HG02973 (cell line): ENCODE measurements around the gene ATP6V0C.

Experiments
- ATAC-seq: cut with Tn5 transposase; IDR thresholded peaks from one replicate; pipeline ENCODE4 v1.9.1; 2021; ENCODE audit warnings: moderate library complexity; ENCODE audit not compliant: unreplicated experiment

Gene ATP6V0C

DNA sequence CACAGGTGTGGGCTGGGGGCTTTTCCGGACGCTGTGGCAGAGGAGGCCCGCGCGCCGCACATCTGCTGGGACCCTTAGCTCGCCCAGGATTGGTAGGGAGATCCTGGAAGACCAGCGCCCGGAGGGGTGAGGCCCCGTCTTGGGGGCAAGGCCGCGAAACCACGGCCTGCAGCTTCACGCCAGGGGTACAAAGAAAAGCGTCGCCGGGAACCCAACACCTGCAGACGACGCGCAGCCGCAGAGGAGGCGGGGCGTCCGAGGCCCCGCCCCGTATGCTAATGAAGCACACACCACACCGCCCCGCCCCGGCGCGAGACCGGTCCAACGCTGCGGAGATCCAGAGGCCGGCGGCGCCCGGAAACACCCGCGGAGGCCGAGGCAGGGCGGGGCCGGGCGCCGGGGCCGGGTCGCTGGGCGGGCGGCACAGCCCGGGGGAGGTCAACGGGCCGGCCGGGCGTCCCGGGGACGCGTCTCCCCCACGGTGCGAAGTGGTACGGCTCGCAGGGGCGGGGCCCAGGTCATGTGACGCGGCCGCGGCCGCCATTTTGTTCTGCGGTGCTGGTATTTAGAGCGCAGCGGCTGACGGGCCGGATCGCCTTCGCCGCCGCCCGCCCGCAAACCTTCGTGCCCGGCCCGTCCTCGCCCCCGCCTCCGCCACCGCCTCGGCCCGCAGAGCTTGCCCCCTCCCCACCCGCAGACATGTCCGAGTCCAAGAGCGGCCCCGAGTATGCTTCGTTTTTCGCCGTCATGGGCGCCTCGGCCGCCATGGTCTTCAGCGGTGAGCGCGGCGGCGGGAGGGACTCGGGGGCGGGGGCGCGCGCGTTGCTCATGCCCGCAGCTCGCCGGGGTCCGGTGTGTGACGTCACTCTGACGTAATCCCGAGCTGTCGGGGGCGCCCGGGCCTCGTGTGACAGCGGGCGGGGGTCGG lies at the start of gene ATP6V0C:
Gene ATP6V0C (plus strand): TSS at position 548 of the 928 bp plus-strand sequence. CDS start 152 bp downstream, at position 700.
- ATAC-seq = peak; percentile 49

DNA sequence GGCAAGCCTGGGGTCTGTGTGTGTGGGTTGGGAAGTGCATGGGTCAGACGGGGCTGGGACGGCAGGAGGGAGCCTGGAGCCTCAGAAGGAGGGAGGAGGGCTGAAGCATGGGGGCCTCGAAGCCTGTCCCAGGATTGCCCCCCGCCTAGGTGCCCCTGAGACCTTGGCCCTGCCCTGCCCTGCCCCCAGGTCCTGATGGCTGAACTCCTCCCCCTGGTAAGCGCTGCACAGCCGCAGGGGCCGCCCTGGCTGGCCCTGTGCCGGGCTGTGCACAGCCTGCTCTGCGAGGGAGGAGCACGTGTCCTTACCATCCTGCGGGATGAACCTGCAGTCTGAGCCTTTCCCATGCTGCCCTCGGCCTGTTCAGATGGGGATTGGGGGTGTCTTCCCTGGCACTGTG lies 49.4 kb upstream of the ATP6V0C start:
- ATAC-seq = no peak

DNA sequence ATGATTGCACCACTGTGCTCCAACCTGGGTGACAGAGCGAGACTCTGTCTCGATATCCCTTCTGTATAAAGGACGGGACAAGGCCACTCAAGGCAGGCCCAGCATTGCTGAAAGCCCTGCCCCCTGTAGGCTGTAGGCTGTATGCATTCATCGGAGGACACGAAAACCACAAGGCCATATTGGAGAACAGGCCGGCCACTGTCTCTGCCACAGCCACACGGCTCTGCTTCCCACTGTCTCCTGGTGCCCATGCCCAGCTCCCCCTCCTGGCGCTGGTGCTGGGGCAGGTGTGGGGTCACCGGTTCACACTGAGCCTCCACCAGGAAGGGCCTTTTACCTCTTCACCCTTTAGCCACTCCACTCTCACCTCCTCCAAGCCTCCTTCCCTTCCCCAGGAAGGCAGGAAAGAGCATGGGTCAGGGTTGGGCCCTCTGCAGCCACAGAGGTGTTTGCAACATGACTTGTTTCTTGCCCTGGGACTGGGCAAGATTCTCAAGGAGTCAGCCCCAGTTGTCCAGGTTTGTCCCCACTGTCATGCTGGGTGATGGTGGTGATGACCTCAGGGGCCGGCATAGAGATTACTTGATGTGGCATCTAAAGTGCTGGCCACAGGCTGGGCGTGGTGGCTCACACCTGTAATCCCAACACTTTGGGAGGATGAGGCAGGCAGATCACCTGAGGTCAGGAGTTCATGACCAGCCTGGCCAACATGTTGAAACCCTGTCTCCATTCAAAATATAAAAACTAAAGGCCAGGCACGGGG lies 47.9 kb upstream of the ATP6V0C start:
- no peak for ATAC-seq

DNA sequence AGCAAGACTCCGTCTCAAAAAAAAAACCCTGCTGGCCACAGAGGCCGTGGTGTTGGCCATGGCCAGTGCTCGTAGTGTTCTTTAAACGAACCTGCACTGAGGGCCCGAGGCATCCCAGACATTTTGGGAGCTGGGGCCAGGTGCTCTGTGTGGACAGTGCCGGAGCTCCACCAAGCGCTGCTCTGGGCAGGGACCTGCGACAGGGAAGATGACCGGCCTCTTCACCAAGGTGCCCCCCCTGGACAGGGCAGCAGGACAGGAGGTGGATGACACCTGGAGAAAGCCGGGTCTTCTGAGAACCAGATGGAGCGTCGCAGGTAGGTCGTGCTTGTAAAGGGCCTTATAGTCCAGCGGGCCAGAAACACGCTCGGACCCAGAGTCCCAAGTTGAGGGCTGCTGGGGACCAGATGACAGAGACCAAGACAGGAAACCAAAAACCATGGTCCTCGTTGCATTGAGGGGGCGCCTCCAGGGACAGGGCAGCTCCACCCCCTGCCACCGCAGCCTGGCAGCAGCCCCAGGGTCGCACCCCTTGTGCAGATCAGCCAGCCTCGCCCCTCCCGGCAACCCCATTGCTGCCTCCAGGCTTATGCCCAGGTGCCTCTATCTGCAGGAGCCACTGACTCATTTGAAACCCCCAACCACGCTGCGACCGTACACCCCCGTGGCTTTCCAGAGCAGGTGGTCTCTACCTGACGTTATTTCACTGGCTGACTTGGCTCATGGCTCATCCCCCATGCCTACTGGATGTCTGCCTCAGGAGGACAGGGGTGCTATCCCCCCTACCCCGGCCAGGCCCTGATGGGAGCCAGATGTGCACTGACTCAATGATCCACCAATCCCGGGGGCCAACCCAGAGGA lies 46.9 kb upstream of the ATP6V0C start:
- no peak for ATAC-seq

DNA sequence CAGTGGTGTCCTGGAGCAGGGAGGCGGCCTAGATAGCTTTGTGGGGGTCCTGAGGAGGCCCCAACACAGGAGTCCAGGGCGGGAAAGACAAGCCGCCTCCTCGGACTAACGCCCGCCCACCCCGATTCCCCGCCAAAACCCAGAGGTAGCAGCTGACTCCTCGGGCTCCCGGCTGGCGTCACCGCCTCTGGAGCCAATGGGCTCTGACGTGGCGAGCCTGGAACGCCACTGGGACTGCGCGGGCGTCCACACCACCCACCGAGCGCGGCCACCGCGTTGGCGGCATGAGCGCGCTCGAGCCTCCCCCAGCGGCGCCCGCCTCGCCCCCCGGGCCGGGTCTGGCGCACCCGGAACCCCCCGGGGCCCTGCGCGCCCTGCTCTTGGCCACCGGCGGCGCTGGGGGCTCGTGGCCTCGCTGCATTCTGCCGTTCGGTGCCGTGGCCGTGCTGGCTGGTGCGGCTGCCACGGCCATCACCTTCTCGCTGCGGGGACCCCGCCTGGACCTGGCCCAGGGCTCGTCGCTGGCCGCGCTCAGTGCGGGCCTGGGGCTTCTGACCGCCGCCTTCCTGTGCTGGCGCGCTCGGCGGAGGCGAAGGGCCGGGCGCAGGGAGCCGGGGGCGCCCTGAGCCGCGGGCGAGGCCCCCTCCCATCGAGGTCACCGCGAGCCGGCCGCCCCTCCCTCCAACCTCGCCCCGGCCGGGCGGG lies 46.1 kb upstream of the ATP6V0C start:
- no peak for ATAC-seq

DNA sequence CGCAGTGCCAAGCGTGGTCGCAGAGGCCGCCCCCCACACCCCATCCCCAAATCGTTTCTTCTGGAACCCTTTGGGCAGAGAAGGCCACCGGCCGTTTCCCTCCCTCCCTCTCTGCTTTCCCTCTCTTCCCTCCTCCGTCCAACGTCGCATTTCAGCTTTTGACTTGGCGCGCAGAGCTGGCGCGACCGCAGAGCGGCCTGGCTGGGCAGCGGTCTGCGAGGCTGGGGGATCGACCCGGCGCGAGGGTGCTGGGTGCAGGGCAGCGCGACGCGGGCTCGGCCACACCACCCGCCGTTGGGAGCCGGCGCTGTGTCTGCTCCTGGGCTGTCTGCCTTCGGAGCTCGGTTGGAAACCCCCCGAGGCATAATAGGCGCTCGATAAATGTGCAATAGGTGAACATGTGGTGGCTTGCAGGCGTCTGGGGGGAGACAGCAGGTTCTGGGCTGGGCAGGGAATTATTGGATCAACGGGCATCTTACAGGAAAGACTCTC lies 45.5 kb upstream of the ATP6V0C start:
- ATAC-seq = no peak

DNA sequence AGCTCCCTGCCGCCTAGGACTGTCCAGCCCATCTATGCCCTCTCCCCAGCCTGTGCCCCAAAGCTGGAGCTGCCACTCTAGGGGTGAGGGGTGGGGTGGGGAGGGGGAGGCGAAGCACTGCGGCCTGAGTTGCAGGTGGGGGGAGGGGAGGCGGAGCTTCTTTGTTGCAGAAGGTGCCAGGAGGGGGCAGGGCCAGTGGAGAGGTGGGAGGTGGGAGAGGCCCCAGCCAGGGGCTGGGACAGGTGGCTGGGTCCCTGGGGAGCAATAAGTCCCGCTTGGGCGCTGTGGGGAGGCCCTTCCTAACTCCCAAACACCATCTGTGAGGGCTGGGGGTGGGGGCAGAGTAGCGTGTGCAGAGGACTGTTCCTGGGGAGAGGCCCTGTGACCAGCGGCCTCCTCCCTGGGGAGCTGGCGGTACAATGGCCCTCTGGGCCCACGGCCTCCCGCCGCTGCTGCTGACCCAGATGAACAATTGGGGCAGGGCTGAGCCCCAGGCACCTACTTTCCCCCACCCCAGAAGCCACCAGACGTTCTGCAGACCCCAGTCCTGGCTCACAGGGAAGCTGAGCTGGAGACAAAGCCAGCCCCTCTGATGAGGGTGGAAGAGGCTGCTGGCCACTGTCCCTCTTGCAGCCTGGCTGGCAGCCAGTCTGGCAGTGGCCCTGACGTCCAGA lies 44.9 kb upstream of the ATP6V0C start:
- ATAC-seq = no peak

DNA sequence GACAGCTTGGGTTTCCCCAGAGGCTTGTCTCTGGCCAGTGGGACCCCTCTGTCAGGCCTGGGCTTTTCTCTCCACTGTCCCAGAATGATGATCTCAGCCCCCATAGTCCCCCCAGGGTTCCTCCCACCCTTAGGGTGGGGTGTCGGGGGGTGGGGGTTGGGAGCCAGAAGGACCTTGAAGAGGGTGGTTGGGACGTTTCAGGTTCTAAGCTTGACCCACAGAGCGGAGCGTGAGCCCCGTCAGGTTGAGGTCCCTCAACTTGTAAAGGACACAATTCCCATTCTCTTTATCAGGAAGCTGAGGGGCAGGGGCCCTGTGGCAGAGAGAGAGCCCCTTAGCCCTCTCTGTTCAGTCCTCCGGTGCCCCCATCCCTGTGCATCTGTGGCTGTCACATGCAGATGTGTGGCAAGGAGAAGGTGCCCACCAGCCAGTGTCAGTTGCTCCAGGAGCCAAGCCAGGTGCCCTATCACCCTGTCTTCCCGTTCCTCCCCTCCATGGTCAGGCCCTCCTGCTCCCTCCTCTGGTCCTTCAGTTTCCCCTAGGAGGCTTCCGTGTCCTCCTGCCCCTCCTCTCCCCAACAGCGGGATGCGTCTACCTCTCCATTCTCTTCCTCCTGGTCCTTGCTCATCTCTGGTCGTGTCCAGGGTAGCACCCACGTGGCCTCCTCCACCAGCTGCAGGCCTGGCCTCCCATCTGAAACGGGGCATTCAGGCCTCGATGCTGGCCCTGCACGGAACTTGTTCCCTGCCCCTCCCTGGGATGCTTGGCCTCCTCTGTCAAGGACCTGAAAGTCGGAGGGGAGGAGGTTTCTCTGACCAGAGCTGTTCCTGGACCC lies 44.1 kb upstream of the ATP6V0C start:
- ATAC-seq = no peak

DNA sequence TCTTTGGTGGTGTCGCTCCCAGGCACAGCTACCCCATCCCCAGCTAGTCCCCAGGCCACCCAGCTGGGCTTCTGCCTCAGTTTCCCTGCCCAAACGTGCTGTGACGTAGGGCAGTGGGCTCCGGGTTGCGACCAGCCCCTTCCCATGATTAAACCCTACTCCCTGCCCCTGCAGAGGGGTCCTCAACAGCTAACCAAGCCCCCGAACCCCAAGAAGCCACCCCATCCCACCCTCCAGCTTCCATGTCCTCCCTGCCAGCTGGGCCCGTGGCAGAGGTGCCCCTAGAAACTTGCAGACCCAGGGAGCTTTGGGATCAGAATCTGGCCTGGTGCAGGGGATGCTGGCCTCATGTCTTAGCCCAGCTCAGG lies 43.5 kb upstream of the ATP6V0C start:
- no peak for ATAC-seq

DNA sequence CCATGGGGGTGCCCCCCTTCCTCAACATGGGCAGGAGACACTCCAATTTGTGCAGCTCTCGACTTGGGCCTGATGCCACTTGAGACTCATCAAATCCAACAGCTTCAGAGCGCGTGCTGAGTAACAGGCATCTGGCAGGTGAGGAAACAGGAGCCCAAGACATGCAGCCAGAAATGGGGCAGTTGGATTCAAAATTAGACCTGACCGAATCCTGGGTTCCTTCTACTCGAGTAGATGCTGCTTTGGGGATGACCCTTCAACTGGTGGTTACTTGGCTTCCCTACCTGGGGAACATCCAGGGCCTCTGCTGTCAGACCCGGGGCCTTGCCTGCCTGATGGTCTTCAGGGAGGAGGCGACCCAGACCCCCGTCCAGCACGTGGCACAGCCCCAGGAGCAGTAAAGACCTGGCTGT lies 43.1 kb upstream of the ATP6V0C start:
- no peak for ATAC-seq

DNA sequence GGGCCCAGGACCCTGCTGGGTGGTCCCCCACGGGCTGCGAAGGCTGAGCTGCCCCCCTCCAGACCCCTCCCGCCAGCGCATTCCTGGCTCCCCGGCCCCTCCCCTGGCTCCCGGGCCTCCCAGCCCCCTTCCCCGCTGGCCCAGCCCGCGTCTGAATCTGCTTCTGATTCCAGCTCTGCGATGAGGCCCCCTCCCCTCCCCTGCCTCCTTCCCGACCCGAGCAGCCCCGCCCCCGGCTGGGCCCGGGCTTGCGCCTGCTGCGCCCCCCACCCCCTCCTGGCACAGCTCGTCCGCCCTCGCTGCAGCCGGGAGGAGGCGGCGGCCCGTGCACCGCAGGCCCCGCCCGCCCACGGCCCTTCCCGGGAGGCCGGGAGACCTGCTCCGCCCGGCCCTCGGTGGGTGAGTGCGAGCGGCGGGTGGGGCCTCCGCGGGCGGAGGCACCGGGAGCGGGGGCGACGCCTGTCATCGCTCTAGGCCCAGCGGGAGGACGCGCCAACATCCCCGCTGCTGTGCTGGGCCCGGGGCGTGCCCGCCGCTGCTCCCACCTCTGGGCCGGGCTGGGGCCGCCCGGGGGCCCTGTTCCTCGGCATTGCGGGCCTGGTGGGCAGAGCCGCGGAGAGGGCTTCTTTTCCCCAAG lies 42.6 kb upstream of the ATP6V0C start, which contains the start of gene NTN3:
Gene NTN3 (plus strand): TSS at position 282 of the 637 bp plus-strand sequence. CDS start 405 bp downstream, outside the sequence.
- ATAC-seq = no peak

DNA sequence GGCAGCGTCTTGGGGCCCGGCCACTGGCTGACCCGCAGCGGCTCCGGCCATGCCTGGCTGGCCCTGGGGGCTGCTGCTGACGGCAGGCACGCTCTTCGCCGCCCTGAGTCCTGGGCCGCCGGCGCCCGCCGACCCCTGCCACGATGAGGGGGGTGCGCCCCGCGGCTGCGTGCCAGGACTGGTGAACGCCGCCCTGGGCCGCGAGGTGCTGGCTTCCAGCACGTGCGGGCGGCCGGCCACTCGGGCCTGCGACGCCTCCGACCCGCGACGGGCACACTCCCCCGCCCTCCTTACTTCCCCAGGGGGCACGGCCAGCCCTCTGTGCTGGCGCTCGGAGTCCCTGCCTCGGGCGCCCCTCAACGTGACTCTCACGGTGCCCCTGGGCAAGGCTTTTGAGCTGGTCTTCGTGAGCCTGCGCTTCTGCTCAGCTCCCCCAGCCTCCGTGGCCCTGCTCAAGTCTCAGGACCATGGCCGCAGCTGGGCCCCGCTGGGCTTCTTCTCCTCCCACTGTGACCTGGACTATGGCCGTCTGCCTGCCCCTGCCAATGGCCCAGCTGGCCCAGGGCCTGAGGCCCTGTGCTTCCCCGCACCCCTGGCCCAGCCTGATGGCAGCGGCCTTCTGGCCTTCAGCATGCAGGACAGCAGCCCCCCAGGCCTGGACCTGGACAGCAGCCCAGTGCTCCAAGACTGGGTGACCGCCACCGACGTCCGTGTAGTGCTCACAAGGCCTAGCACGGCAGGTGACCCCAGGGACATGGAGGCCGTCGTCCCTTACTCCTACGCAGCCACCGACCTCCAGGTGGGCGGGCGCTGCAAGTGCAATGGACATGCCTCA lies 41.9 kb upstream of the ATP6V0C start:
- no peak for ATAC-seq

DNA sequence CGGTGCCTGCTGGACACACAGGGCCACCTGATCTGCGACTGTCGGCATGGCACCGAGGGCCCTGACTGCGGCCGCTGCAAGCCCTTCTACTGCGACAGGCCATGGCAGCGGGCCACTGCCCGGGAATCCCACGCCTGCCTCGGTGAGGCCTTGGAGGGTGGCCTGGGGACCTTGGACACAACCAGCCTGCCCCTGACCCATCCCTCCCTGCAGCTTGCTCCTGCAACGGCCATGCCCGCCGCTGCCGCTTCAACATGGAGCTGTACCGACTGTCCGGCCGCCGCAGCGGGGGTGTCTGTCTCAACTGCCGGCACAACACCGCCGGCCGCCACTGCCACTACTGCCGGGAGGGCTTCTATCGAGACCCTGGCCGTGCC lies 41.3 kb upstream of the ATP6V0C start:
- ATAC-seq = no peak

DNA sequence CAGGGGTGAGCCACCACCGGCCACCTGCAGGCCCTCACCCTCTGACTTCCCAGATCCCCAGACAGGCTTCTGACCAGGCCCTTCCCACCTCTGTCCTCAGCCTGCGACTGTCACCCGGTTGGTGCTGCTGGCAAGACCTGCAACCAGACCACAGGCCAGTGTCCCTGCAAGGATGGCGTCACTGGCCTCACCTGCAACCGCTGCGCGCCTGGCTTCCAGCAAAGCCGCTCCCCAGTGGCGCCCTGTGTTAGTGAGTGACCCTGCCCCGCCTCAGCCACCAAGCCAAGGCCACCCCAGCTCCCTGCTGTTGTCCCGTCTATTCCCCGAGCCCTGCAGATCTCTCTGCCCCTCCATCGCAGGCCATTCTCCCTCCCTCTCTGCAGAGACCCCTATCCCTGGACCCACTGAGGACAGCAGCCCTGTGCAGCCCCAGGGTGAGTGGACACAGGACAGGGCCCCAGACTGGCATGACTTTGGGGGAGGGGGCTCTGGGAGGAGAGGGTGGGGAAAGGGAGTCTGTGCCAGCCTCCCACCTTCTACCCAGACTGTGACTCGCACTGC lies 40.8 kb upstream of the ATP6V0C start:
- no peak for ATAC-seq

DNA sequence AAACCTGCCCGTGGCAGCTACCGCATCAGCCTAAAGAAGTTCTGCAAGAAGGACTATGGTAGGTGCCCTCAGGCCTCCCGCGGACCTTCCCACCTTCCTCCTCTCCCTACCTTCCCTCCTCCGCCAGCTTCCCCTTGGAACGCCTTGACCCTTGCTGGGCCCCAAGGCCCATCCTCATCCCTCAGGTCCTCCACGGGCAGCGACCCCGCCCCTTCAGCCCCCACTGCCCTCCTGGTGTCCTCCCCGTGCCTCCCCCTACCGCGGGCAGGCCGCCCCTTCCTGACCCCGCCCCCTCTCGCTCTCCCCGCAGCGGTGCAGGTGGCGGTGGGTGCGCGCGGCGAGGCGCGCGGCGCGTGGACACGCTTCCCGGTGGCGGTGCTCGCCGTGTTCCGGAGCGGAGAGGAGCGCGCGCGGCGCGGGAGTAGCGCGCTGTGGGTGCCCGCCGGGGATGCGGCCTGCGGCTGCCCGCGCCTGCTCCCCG lies 40.3 kb upstream of the ATP6V0C start:
- no peak for ATAC-seq

DNA sequence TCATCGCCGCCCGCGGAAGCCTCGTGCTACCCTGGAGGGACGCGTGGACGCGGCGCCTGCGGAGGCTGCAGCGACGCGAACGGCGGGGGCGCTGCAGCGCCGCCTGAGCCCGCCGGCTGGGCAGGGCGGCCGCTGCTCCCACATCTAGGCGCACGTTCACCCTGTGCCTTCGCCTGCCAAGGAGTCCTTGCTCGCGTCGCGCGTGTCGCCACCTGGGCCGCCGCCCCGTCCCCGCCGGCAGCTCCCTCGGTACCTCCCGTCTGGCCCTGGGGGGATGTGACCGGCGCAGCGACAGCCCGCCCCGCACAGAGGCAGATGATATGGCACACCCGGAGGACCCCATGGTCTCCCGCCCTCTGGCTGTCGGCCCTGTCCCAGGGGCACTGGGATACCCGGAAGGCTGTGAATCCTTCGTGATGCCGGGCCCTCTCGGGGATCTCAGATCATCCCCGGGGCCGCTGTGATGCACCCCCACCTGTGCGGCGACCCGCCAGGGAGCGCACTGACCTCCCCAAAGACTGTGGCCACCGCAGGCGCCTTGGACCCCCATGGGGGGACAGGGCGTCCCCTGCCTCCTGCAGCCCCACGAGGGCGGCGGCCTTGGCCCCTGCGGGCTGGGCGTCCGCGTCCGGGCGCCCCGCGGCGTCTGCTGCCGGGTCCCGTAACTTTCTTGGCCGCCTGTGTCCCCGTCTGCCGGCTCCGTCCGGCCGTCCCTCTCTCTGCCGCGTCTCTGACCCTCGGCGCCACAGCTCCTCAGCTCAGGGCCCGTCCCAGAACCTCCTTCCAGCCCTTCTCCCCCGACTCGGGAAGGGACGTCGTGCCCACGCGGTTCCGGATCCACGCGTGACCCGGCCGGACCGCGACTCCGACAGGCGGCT lies 39.5 kb upstream of the ATP6V0C start:
- ATAC-seq = peak; percentile 24
